ENCODE data around the gene UTP4. TPM values are rescaled to one million over a fixed set of nuclear protein-coding genes. Genes with fewer than 3 reads are reported as not detected.

UTP4 gene
- total RNA-seq, 1 donor from 2014 or later: 48.0 TPM

GRCh38 chr16:69166946-69167930 lies 34.8 kb downstream of the UTP4 start:
- Mint-ChIP-seq H3K9me3 (no peaks in the 10 kb centered on the region), H3K4me3 (no peak overlapping the region), H3K4me1 (peaks cover 25% of the 10 kb centered on the region), H3K27me3 (ENCODE audit: low read depth) (no peaks in the 10 kb centered on the region), H3K36me3 (peaks cover 31% of the 10 kb centered on the region), H3K27ac (peak overlapping the region; percentile 68)
- TF ChIP-seq CTCF (IDR thresholded peaks at IDR 0.05; ENCODE audit: unreplicated experiment): no peak
- no peak for DNase-seq (ENCODE audit: low spot score in 2 of 2, unreplicated experiment in 2 of 2)

- Mint-ChIP-seq H3K27me3 (ENCODE audit: low read depth) (no peaks in the 10 kb centered on the region), H3K4me1 (peaks cover 28% of the 10 kb centered on the region), H3K9me3 (no peaks in the 10 kb centered on the region), H3K27ac (no peak overlapping the region), H3K36me3 (peaks cover 22% of the 10 kb centered on the region), H3K4me3 (no peak overlapping the region)
- no peak for DNase-seq (ENCODE audit: low spot score in 2 of 2, unreplicated experiment in 2 of 2)
- no peak for TF ChIP-seq CTCF (IDR thresholded peaks at IDR 0.05; ENCODE audit: unreplicated experiment)
These were observed 36.6 kb downstream of the UTP4 start for GRCh38 chr16:69169051-69169450.

- H3K27ac Mint-ChIP-seq: peak overlapping the region; percentile 21
- H3K9me3 Mint-ChIP-seq: no peaks in the 10 kb centered on the region
- DNase-seq (ENCODE audit: low spot score in 2 of 2, unreplicated experiment in 2 of 2): no peak
- H3K27me3 Mint-ChIP-seq (ENCODE audit: low read depth): no peaks in the 10 kb centered on the region
- peaks cover 28% of the 10 kb centered on the region for H3K4me1 Mint-ChIP-seq
- no peak overlapping the region for H3K4me3 Mint-ChIP-seq
- H3K36me3 Mint-ChIP-seq: peaks cover 20% of the 10 kb centered on the region
- TF ChIP-seq CTCF (IDR thresholded peaks at IDR 0.05; ENCODE audit: unreplicated experiment): no peak
These were observed 37.3 kb downstream of the UTP4 start for GRCh38 chr16:69169607-69170352.

GRCh38 chr16:69171325-69172084 lies 39.1 kb downstream of the UTP4 start:
- peak overlapping the region; percentile 93 for H3K27ac Mint-ChIP-seq
- no peaks in the 10 kb centered on the region for H3K9me3 Mint-ChIP-seq
- peaks cover 23% of the 10 kb centered on the region for H3K4me1 Mint-ChIP-seq
- H3K4me3 Mint-ChIP-seq: no peak overlapping the region
- H3K36me3 Mint-ChIP-seq: peaks cover 22% of the 10 kb centered on the region
- DNase-seq (ENCODE audit: low spot score in 2 of 2, unreplicated experiment in 2 of 2): no peak
- H3K27me3 Mint-ChIP-seq (ENCODE audit: low read depth): no peaks in the 10 kb centered on the region
- TF ChIP-seq CTCF (IDR thresholded peaks at IDR 0.05; ENCODE audit: unreplicated experiment): no peak

- Mint-ChIP-seq H3K27me3 (ENCODE audit: low read depth) (no peaks in the 10 kb centered on the region), H3K9me3 (no peaks in the 10 kb centered on the region), H3K27ac (no peak overlapping the region), H3K36me3 (peaks cover 3% of the 10 kb centered on the region), H3K4me1 (peaks cover 24% of the 10 kb centered on the region), H3K4me3 (no peak overlapping the region)
- no peak for DNase-seq (ENCODE audit: low spot score in 2 of 2, unreplicated experiment in 2 of 2)
- TF ChIP-seq CTCF (IDR thresholded peaks at IDR 0.05; ENCODE audit: unreplicated experiment): no peak
These were observed 43.8 kb downstream of the UTP4 start for GRCh38 chr16:69176033-69176800.

Data from mesothelial cell of epicardium (in vitro differentiated cells).